GOT3 (cell line): ENCODE measurements around the gene NUCB2.

Experiments
- DNase-seq: peaks from one replicate; lab custom pipeline; 2025; ENCODE audit warnings: mixed read lengths; lab: John Stamatoyannopoulos, UW

The NUCB2 gene

GRCh38 chr11:17333799-17334586, 57.5 kb downstream of the NUCB2 start:
- DNase-seq: no peak

DNA sequence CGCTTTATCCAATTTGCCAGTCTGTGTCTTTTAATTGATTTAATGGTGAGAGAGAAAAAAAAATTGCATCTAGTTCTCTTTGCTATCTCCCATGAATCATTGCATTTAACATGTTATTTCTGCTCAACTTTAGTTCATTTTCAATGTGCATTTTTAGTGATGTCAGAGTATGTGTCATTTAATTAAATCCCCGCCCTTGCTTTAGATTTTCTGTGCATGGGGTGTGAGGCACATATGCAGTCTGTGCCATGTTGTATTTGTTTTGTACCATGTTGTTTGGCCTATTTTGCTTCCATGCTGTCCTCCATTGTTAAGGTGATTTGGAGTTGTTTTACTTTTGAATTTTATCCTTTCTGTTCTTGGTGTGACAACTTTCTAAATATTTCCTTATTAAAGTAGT, 66.7 kb downstream of the NUCB2 start:
- DNase-seq: no peak

DNA sequence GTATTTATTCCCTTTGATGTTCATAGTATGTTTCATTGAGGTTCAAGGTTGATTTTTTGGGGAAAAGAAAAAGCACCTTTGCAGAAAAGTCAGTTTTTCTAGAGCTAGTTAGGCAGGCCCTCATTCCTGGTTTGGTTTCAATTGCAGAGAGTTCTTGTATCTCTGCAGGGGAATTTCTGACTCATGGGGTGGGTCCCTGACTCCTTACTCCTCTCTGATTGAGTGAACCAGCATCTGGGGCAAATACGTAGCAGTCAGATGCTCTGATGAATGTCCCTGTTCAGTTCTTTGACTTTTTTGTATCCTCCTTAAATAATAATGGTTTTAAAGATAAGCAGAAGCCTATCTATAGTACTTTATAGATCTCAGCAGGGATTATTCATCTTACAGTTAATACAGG, 67.4 kb downstream of the NUCB2 start:
- no peak for DNase-seq

- DNase-seq: no peak
Observed at GRCh38 chr11:17347676-17348075, 71.1 kb downstream of the NUCB2 start.

DNA sequence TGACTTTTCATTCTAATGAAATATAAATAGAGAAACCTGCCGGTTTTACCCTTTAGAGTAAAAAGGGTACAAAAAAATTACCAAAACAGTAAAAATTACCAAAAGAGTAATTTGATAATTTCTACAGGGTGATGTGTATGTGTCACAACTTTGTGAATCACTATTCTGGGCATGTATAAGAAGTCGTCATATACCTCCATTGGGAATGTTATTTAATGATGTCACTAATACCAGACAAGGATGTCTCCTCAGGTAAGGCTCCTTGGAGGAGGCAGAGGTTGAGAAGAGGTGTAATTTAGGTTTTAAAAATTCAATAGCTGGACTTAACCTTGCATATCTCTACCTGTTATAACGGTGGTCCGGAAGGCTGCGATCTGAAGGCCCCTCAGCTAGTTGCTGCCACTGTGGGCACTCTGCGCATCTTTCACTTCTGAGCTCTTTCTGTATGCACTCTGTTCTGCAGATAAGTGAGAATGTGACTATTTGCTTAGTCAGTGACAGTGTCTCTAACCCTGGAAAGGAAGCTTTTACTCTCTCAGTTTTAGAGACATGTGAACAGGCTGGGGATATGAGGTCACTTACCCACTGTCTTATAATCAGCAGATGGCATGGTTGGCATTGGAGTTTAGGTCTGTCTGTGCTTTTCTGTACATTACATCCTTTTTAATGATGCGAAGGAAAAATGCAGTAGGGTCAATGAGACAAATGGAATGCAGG, 74.1 kb downstream of the NUCB2 start:
- no peak for DNase-seq

- DNase-seq: no peak
Observed at GRCh38 chr11:17351172-17351509, 74.6 kb downstream of the NUCB2 start.

DNA sequence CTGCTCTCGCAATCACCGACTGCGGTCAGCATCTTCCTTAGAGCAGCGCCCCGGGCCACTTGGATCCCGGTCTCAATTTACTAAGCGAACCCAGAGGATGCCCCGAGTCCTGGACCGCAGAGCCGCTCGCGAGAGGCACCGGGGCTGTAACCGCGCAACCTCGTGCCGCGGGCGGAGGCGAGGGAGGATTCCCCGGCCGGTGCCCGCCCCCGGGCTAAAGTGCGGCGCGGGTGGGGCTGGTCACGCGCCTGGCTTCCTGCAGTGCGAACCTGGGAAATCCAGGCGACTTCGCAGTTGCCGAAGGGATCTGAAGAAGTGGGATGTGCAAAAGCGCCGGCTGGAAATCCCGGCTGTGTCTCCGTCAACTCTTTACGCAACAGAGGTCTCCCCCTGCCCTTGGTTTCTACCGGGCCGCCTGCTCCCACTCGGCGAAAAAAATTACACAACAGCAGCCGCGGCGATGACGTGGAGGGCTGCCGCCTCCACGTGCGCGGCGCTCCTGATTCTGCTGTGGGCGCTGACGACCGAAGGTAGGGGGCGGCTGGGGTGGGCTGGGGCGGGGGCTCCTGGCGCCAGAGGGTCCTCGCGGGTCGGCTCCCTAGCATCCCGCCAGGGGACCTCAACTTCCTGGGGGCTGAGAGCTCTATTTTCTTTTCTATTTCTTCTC, 75.1 kb downstream of the NUCB2 start, which contains the start of gene NCR3LG1:
Gene NCR3LG1 (plus strand): TSS at position 291 of the 667 bp plus-strand sequence. CDS start 170 bp downstream, at position 461.
- no peak for DNase-seq

GRCh38 chr11:17352950-17353820, 76.6 kb downstream of the NUCB2 start:
- no peak for DNase-seq

GRCh38 chr11:17353821-17354600, 77.5 kb downstream of the NUCB2 start:
- DNase-seq: no peak

DNA sequence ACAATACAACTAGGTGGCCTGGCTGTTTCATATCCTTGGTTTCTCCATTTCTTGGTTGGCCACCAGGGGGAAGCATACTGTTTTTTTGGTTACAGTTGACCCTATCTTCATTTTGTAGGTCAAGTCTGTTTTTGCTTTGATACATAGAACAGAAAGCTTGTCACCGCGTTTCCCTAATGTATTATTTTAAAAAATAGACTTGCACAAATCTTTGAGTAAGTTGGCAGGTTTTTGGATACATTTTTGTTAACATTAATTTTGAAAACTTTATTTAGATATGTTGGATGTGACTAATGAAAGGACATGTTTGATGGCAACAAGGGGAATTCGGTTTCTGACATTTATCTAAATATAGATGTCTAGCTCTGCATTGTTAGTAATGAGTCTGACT, 78.1 kb downstream of the NUCB2 start:
- peak; percentile 7 for DNase-seq

GRCh38 chr11:17366495-17366894, 90.0 kb downstream of the NUCB2 start:
- no peak for DNase-seq

DNA sequence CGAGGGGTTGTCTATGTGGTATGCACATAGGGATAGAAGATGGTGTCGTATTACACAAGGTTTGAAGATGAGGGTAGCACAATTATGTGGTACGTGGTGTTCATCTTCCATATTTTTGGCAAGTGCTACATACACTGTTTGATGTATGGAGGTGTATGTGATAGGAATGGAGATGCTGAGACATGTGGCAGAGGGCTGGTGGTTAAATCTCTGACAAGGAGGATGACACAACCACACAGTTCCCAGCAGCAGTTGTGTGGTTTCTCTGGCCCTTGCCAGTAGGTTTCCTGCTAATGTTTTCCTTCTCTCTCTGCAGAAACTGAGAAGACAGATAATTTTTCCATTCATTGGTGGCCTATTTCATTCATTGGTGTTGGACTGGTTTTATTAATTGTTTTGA, 92.0 kb downstream of the NUCB2 start:
- no peak for DNase-seq

- no peak for DNase-seq
Observed at GRCh38 chr11:17369094-17369493, 92.6 kb downstream of the NUCB2 start.

- DNase-seq: no peak
Observed at GRCh38 chr11:17369684-17370243, 93.2 kb downstream of the NUCB2 start.

DNA sequence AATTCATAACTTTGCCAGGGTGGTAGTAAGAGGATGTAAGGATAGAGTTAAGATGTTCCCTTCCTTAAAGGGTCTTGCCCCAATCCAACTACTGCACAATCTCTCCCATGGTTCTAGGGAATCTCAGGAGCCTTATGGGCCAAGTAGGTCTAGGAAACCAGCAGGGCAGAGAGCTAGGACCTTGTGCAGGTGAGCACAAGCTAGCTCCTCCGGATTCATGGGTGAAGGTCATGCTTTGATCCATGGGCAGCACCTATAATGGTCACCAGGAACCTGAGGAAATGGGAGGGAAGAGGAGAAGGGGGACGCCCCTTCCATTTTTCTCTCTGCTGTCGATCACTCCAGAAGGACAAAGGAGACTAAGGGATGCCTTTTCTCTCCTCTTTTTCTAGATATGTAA, 95.1 kb downstream of the NUCB2 start:
- no peak for DNase-seq

- no peak for DNase-seq
Observed at GRCh38 chr11:17375547-17375946, 99.0 kb downstream of the NUCB2 start.

GRCh38 chr11:17376493-17376892, 100.0 kb downstream of the NUCB2 start:
- no peak for DNase-seq

GRCh38 chr11:17378655-17379054, 102.1 kb downstream of the NUCB2 start:
- DNase-seq: no peak

GRCh38 chr11:17379383-17380180, 103.0 kb downstream of the NUCB2 start:
- DNase-seq: no peak

- DNase-seq: no peak
Observed at GRCh38 chr11:17381156-17381555, 104.6 kb downstream of the NUCB2 start.
